ENCODE results near the gene FBN2. TPM values are rescaled to one million over a fixed set of nuclear protein-coding genes. Genes with fewer than 3 reads are reported as not detected.
"Not testable (repeated sequence)": the region's sequence is repeated elsewhere in the genome, so short reads cannot be mapped to it uniquely, and the experiment has no call there.

FBN2 gene
- total RNA-seq, 2 donors from 2014 or later = 0.16 to 0.25 TPM

- DNase-seq (no peak), ATAC-seq (no peak)
- Mint-ChIP-seq H3K27me3 (peaks cover 4% of the 10 kb centered on the region), H3K4me3 (no peak overlapping the region), H3K27ac (no peak overlapping the region), H3K36me3 (ENCODE audit: low read depth) (no peaks in the 10 kb centered on the region), H3K4me1 (no peaks in the 10 kb centered on the region)
- H3K9me3 ChIP-seq (ENCODE audit: control insufficient read depth, low read length, poor library complexity, severe bottlenecking) = no peaks in the 10 kb centered on the region
These were observed 75.7 kb downstream of the FBN2 start for GRCh38 chr5:128462330-128462729.

- not testable (repeated sequence) for ATAC-seq; H3K4me3 Mint-ChIP-seq; DNase-seq; H3K27me3 Mint-ChIP-seq; H3K27ac Mint-ChIP-seq; H3K4me1 Mint-ChIP-seq; H3K9me3 ChIP-seq (ENCODE audit: control insufficient read depth, low read length, poor library complexity, severe bottlenecking); H3K36me3 Mint-ChIP-seq (ENCODE audit: low read depth)
These were observed 80.7 kb downstream of the FBN2 start for GRCh38 chr5:128457147-128457915.

GRCh38 chr5:128455841-128456361, 82.1 kb downstream of the FBN2 start:
- H3K9me3 ChIP-seq (ENCODE audit: control insufficient read depth, low read length, poor library complexity, severe bottlenecking) = no peaks in the 10 kb centered on the region
- H3K4me1 Mint-ChIP-seq = no peaks in the 10 kb centered on the region
- H3K27ac Mint-ChIP-seq = no peak overlapping the region
- no peaks in the 10 kb centered on the region for H3K36me3 Mint-ChIP-seq (ENCODE audit: low read depth)
- DNase-seq (no peak), ATAC-seq (no peak)
- no peak overlapping the region for H3K4me3 Mint-ChIP-seq
- no peaks in the 10 kb centered on the region for H3K27me3 Mint-ChIP-seq

- no peak for ATAC-seq
- H3K9me3 ChIP-seq (ENCODE audit: control insufficient read depth, low read length, poor library complexity, severe bottlenecking) = no peaks in the 10 kb centered on the region
- Mint-ChIP-seq H3K36me3 (ENCODE audit: low read depth) (no peaks in the 10 kb centered on the region), H3K27ac (no peak overlapping the region), H3K4me1 (no peaks in the 10 kb centered on the region), H3K4me3 (no peak overlapping the region), H3K27me3 (no peaks in the 10 kb centered on the region)
- no peak for DNase-seq
These were observed 84.9 kb downstream of the FBN2 start for GRCh38 chr5:128453121-128453520.

- not testable (repeated sequence) for H3K27me3 Mint-ChIP-seq; H3K4me3 Mint-ChIP-seq; DNase-seq; H3K36me3 Mint-ChIP-seq (ENCODE audit: low read depth); H3K4me1 Mint-ChIP-seq; ATAC-seq; H3K9me3 ChIP-seq (ENCODE audit: control insufficient read depth, low read length, poor library complexity, severe bottlenecking); H3K27ac Mint-ChIP-seq
These were observed 90.8 kb downstream of the FBN2 start for GRCh38 chr5:128447224-128447623.

GRCh38 chr5:128441941-128442350, 96.1 kb downstream of the FBN2 start:
- Mint-ChIP-seq H3K4me1 (no peaks in the 10 kb centered on the region), H3K36me3 (ENCODE audit: low read depth) (no peaks in the 10 kb centered on the region), H3K27ac (no peak overlapping the region), H3K27me3 (no peaks in the 10 kb centered on the region), H3K4me3 (no peak overlapping the region)
- ATAC-seq = no peak
- H3K9me3 ChIP-seq (ENCODE audit: control insufficient read depth, low read length, poor library complexity, severe bottlenecking) = no peaks in the 10 kb centered on the region
- DNase-seq = no peak

GRCh38 chr5:128441165-128441564, 96.9 kb downstream of the FBN2 start:
- no peak overlapping the region for H3K27ac Mint-ChIP-seq
- no peak overlapping the region for H3K4me3 Mint-ChIP-seq
- no peaks in the 10 kb centered on the region for H3K4me1 Mint-ChIP-seq
- H3K27me3 Mint-ChIP-seq = no peaks in the 10 kb centered on the region
- ATAC-seq (no peak), DNase-seq (no peak)
- H3K9me3 ChIP-seq (ENCODE audit: control insufficient read depth, low read length, poor library complexity, severe bottlenecking) = no peaks in the 10 kb centered on the region
- no peaks in the 10 kb centered on the region for H3K36me3 Mint-ChIP-seq (ENCODE audit: low read depth)

- no peak for ATAC-seq
These were observed 101.3 kb downstream of the FBN2 start for GRCh38 chr5:128436749-128437188.

DNA sequence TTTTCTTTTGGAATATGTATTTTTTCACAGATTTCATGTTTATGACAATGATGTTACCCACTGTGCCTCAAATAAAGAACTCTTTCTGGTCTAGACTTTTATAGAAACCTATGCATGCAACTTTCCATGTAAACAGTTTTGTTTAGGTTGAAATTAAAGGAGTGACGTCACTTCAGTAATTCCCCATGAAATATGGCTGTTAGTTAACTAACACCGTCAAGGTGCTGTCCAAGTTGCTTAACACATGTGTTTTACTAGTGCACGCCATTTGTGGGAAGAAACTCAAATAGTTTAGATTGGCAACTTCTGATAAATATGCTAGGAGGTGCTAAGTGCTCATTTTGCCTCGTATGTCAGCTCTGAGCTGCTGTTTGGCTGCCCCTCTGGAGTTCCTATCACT, 102.2 kb downstream of the FBN2 start:
- Mint-ChIP-seq H3K36me3 (ENCODE audit: low read depth) (no peaks in the 10 kb centered on the region), H3K27ac (no peak overlapping the region), H3K4me3 (no peak overlapping the region), H3K27me3 (no peaks in the 10 kb centered on the region), H3K4me1 (no peaks in the 10 kb centered on the region)
- H3K9me3 ChIP-seq (ENCODE audit: control insufficient read depth, low read length, poor library complexity, severe bottlenecking) = no peaks in the 10 kb centered on the region
- DNase-seq (no peak), ATAC-seq (no peak)

More at GRCh38 chr5:128436749-128437188, 101.3 kb downstream of the FBN2 start:
- no peaks in the 10 kb centered on the region for H3K9me3 ChIP-seq (ENCODE audit: control insufficient read depth, low read length, poor library complexity, severe bottlenecking)
- H3K27me3 Mint-ChIP-seq = no peaks in the 10 kb centered on the region
- H3K4me1 Mint-ChIP-seq = no peaks in the 10 kb centered on the region
- no peak overlapping the region for H3K4me3 Mint-ChIP-seq
- H3K27ac Mint-ChIP-seq = no peak overlapping the region
- no peaks in the 10 kb centered on the region for H3K36me3 Mint-ChIP-seq (ENCODE audit: low read depth)
- no peak for DNase-seq

- no peaks in the 10 kb centered on the region for H3K27me3 Mint-ChIP-seq
- ATAC-seq (no peak), DNase-seq (no peak)
- no peak overlapping the region for H3K27ac Mint-ChIP-seq
- H3K36me3 Mint-ChIP-seq (ENCODE audit: low read depth) = no peaks in the 10 kb centered on the region
- H3K4me1 Mint-ChIP-seq = no peaks in the 10 kb centered on the region
- H3K9me3 ChIP-seq (ENCODE audit: control insufficient read depth, low read length, poor library complexity, severe bottlenecking) = no peaks in the 10 kb centered on the region
- H3K4me3 Mint-ChIP-seq = no peak overlapping the region
These were observed 103.1 kb downstream of the FBN2 start for GRCh38 chr5:128434993-128435392.

GRCh38 chr5:128432913-128433440, 105.1 kb downstream of the FBN2 start:
- Mint-ChIP-seq H3K27me3 (no peaks in the 10 kb centered on the region), H3K27ac (no peak overlapping the region), H3K36me3 (ENCODE audit: low read depth) (no peaks in the 10 kb centered on the region), H3K4me1 (no peaks in the 10 kb centered on the region), H3K4me3 (no peak overlapping the region)
- ATAC-seq (no peak), DNase-seq (no peak)
- H3K9me3 ChIP-seq (ENCODE audit: control insufficient read depth, low read length, poor library complexity, severe bottlenecking) = no peaks in the 10 kb centered on the region

- Mint-ChIP-seq H3K4me3 (no peak overlapping the region), H3K4me1 (no peaks in the 10 kb centered on the region), H3K27ac (no peak overlapping the region), H3K36me3 (ENCODE audit: low read depth) (no peaks in the 10 kb centered on the region), H3K27me3 (no peaks in the 10 kb centered on the region)
- no peaks in the 10 kb centered on the region for H3K9me3 ChIP-seq (ENCODE audit: control insufficient read depth, low read length, poor library complexity, severe bottlenecking)
- DNase-seq (no peak), ATAC-seq (no peak)
These were observed 110.1 kb downstream of the FBN2 start for GRCh38 chr5:128427921-128428320.

DNA sequence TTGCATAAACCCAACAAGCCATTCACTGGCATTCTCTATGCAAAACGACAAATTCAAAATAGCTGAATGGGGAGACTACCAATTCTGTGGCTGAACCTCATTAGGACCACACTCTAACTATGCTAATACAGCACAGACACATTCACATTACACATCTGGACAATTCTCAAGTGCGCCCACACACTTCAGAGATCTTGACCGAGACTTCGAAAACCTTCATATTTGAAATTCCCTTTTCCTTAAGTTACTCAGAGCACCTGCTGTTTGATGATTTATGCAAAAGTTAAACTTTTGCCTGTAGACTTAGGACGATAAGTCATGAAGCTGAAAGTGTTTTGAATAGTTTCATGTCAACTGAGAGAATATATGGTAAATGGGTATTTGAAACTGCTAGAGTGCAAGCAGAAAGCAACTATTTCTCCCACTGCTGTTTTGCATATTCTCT, 111.9 kb downstream of the FBN2 start:
- Mint-ChIP-seq H3K27ac (no peak overlapping the region), H3K4me3 (no peak overlapping the region), H3K27me3 (no peaks in the 10 kb centered on the region), H3K4me1 (no peaks in the 10 kb centered on the region), H3K36me3 (ENCODE audit: low read depth) (no peaks in the 10 kb centered on the region)
- DNase-seq (no peak), ATAC-seq (no peak)
- no peaks in the 10 kb centered on the region for H3K9me3 ChIP-seq (ENCODE audit: control insufficient read depth, low read length, poor library complexity, severe bottlenecking)

- no peak overlapping the region for H3K27ac Mint-ChIP-seq
- H3K9me3 ChIP-seq (ENCODE audit: control insufficient read depth, low read length, poor library complexity, severe bottlenecking) = no peaks in the 10 kb centered on the region
- no peak overlapping the region for H3K4me3 Mint-ChIP-seq
- H3K36me3 Mint-ChIP-seq (ENCODE audit: low read depth) = no peaks in the 10 kb centered on the region
- no peak for DNase-seq
- no peak for ATAC-seq
- H3K27me3 Mint-ChIP-seq = no peaks in the 10 kb centered on the region
- no peaks in the 10 kb centered on the region for H3K4me1 Mint-ChIP-seq
These were observed 113.4 kb downstream of the FBN2 start for GRCh38 chr5:128424646-128425045.
